HEK293 (cell line): ENCODE results near the gene KLRF1.

Experiments used
- CTCF ChIP-seq: fragments of 450-650 bp; formaldehyde crosslinking; IDR thresholded peaks from 2 replicates; pipeline ENCODE4 v1.5.1; 2016; ENCODE audit warnings: missing biosample characterization, missing genetic modification characterization
- PBX3 ChIP-seq: sonication (generic); formaldehyde crosslinking; IDR thresholded peaks from 2 replicates; pipeline ENCODE4 v1.8.1; 2022; ENCODE audit warnings: mild to moderate bottlenecking, moderate library complexity, missing genetic modification reagents
- YY1 ChIP-seq: fragments of 450-650 bp; formaldehyde crosslinking; IDR thresholded peaks from 2 replicates; pipeline ENCODE4 v1.5.1; 2018; ENCODE audit warnings: missing biosample characterization, missing genetic modification characterization
- ZBTB49 ChIP-seq: fragments of 450-650 bp; formaldehyde crosslinking; IDR thresholded peaks from 2 replicates; pipeline ENCODE4 v1.5.1; 2016; ENCODE audit warnings: missing biosample characterization, missing genetic modification characterization, low read depth
- ZNF148 ChIP-seq: fragments of 450-650 bp; formaldehyde crosslinking; IDR thresholded peaks from 2 replicates; pipeline ENCODE4 v1.5.0; 2017; ENCODE audit warnings: missing biosample characterization, missing genetic modification characterization, borderline replicate concordance
- ZNF239 ChIP-seq: fragments of 450-650 bp; formaldehyde crosslinking; IDR thresholded peaks from 2 replicates; pipeline ENCODE4 v1.5.1; 2016; ENCODE audit warnings: missing biosample characterization, missing genetic modification characterization
- ZNF274 ChIP-seq, 2 experiments: fragments of 200-500 bp in 1 of 2; fragments of 450-650 bp in 1 of 2; sonication (Bioruptor generic) in 1 of 2; formaldehyde crosslinking in 1 of 2; IDR thresholded peaks; 2 replicates each; pipeline versions ENCODE4 v1.5.1 to v1.6.1; 2014 to 2016; ENCODE audit warnings: borderline replicate concordance in 1 of 2, inconsistent platforms in 1 of 2, low read length in 1 of 2, missing biosample characterization in 1 of 2, missing genetic modification characterization in 1 of 2
- ZNF280D ChIP-seq: fragments of 450-650 bp; formaldehyde crosslinking; IDR thresholded peaks from 2 replicates; pipeline ENCODE4 v1.5.1; 2016; ENCODE audit warnings: missing biosample characterization, missing genetic modification characterization

GRCh38 chr12:9809338-9809737 is 17.9 kb upstream of the KLRF1 start:
- no peak for TF ChIP-seq ZNF148 (tag by site-specific recombination)
- TF ChIP-seq ZNF280D (tag by site-specific recombination), result no peak
- no peak for TF ChIP-seq YY1 (tag by site-specific recombination)
- TF ChIP-seq ZBTB49 (tag by site-specific recombination), result no peak
- no peak for TF ChIP-seq CTCF
- TF ChIP-seq ZNF274 (IDR thresholded peaks at IDR 0.05; ENCODE audit: low read length), result no peak
- no peak for TF ChIP-seq ZNF274 (tag by site-specific recombination; IDR thresholded peaks at IDR 0.05; ENCODE audit: borderline replicate concordance)
- TF ChIP-seq PBX3, result no peak
- no peak for TF ChIP-seq ZNF239 (tag by site-specific recombination)
